GM12801 (cell line): ENCODE data around the gene PIEZO1.

Source experiments
- TF ChIP-seq, protein P1 (sequence below): IDR thresholded peaks from one replicate; pipeline ENCODE4 v1.5.1; 2011; ENCODE audit warnings: control low read depth; ENCODE audit not compliant: insufficient read length; ENCODE audit errors: extremely low read depth

The PIEZO1 gene

DNA sequence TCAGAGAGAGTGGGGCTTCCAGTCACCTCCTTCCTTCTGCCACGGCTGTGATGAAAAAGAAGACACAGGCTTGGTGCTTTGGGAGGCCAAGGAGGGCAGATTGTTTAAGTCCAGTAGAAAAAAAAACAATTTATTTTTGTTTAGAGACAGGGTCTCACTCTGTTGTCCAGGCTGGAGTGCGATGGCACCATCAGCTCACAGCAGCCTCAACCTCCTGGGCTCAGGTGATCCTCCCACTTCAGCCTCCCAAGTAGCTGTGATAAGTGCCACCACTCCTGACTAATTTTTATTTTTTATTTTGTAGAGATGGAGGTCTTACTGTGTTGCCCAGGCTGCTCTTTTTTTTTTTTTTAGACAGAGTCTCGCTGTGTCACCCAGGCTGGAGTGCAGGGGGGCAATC lies 119.5 kb downstream of the PIEZO1 start:
- TF ChIP-seq, protein P1, sequence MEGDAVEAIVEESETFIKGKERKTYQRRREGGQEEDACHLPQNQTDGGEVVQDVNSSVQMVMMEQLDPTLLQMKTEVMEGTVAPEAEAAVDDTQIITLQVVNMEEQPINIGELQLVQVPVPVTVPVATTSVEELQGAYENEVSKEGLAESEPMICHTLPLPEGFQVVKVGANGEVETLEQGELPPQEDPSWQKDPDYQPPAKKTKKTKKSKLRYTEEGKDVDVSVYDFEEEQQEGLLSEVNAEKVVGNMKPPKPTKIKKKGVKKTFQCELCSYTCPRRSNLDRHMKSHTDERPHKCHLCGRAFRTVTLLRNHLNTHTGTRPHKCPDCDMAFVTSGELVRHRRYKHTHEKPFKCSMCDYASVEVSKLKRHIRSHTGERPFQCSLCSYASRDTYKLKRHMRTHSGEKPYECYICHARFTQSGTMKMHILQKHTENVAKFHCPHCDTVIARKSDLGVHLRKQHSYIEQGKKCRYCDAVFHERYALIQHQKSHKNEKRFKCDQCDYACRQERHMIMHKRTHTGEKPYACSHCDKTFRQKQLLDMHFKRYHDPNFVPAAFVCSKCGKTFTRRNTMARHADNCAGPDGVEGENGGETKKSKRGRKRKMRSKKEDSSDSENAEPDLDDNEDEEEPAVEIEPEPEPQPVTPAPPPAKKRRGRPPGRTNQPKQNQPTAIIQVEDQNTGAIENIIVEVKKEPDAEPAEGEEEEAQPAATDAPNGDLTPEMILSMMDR = no peak
